ENCODE data around the gene NELFA.

NELFA gene

DNA sequence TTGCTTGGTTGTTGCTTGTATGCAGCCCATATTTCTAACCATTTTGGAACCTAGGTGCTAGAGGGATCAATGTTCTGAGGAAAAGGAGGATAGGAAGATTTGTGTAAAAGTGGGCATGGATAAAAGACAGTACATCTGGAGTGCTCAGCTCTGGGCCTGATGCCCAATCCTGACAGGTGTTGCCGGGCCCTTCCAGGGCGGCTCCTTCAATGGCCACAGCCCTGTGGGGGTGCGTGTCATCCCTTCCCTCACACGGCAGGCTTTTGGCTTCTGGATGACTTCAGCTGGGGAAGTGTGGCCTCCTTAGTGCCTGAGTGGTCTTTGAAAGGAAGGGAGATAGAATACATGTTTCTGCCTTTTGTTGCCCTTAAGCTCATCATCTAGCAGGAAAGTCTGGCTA, 47.2 kb downstream of the NELFA start:
- no peak for DNase-seq

- DNase-seq = no peak
Observed at GRCh38 chr4:1961038-1961437, 47.7 kb downstream of the NELFA start.

GRCh38 chr4:1960170-1960825, 48.5 kb downstream of the NELFA start:
- no peak for DNase-seq

- DNase-seq = no peak
Observed at GRCh38 chr4:1959104-1959384, 49.7 kb downstream of the NELFA start.

DNA sequence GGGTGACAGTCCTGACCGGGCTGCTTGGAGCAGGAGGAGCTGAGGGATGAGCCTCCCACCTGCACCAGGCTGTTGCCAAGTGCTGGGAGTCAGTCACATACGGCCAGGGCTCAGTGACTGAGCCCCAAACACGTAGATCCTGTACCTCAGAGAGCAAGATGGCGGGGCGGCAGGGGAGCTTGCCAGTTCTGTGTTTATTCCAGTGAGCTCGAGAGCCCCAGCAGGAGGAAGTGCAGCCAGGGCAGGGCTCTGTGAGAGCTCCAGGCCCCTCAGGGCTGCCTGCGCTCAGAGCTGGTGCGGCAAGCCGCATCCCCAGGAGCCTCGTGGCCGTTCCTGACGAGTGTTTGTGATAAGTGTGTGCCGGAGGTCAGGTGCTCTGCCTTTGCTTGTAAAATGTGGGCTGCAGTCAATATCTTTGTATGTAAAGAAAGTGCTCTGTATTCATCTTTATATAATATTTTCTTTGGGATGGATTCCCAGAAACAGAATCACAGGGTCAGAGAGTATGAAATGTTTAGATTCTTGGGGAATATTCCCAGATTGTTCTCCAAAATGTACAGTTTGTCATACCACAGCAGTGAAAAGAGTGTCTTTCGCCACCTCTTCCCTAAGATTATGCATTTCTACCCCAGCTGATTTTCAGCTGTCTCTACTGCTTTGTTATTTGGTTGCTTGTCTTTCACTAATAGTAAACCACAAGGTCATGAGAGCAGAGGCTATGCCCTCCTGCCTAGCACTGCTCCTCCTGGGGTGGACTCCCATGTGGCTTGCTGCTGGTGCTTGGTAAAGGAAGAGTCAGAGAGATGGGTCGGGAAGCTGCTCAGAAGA, 50.3 kb downstream of the NELFA start:
- no peak for DNase-seq

DNA sequence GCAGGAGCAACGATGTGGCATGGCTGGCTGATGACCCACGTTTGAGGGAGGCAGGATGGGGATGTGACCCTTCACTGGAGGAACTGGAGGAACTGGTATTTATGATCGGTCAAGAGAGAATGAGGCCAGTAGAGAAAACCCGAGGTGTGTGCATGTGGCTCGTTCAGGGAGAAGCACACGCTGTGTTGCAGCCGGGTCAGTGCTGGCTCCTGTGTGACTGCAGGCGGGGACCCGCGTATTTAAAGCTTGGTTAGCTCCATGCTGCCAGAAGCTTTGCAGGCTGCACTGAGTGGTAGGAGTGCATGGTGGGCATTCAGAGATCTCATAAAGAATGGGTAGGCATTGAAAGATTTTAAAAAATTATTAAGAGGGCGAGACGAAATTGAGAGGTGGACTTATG, 52.1 kb downstream of the NELFA start:
- no peak for DNase-seq

- no peak for DNase-seq
Observed at GRCh38 chr4:1953335-1953734, 55.4 kb downstream of the NELFA start.

GRCh38 chr4:1952719-1953118, 56.1 kb downstream of the NELFA start:
- DNase-seq = no peak

GRCh38 chr4:1952058-1952700, 56.6 kb downstream of the NELFA start:
- no peak for DNase-seq

- DNase-seq = no peak
Observed at GRCh38 chr4:1950369-1950768, 58.4 kb downstream of the NELFA start.

- no peak for DNase-seq
Observed at GRCh38 chr4:1948892-1949436, 59.8 kb downstream of the NELFA start.

- DNase-seq = no peak
Observed at GRCh38 chr4:1948232-1948631, 60.5 kb downstream of the NELFA start.

- no peak for DNase-seq
Observed at GRCh38 chr4:1945912-1946311, 62.9 kb downstream of the NELFA start.

- no peak for DNase-seq
Observed at GRCh38 chr4:1945124-1945895, 63.5 kb downstream of the NELFA start.

GRCh38 chr4:1943928-1944327, 64.8 kb downstream of the NELFA start:
- no peak for DNase-seq

DNA sequence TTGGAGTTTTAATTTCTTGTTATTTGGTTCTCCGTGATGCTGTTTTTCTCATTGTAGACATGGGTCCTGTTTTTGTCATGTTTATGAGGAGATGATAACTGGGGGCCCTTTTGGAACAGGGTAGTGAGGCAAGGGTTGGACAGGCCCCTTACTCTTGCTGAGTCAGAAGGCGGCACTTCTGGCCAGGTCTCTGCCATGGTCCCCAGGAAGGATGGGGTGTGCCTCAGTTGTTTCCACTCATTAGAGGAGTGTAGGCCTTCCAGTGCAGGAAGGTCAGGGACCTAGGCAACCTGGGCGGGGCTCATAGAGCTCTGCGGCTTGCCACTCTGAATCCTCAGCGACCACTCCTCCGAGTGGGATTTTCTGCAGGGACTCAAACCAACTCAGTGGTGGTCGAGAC, 68.2 kb downstream of the NELFA start:
- no peak for DNase-seq

- no peak for DNase-seq
Observed at GRCh38 chr4:1939664-1940509, 68.9 kb downstream of the NELFA start.

- DNase-seq = no peak
Observed at GRCh38 chr4:1938027-1938426, 70.7 kb downstream of the NELFA start.

GRCh38 chr4:1937550-1937949, 71.2 kb downstream of the NELFA start:
- DNase-seq = no peak

- DNase-seq = no peak
Observed at GRCh38 chr4:1933700-1934099, 75.1 kb downstream of the NELFA start.

DNA sequence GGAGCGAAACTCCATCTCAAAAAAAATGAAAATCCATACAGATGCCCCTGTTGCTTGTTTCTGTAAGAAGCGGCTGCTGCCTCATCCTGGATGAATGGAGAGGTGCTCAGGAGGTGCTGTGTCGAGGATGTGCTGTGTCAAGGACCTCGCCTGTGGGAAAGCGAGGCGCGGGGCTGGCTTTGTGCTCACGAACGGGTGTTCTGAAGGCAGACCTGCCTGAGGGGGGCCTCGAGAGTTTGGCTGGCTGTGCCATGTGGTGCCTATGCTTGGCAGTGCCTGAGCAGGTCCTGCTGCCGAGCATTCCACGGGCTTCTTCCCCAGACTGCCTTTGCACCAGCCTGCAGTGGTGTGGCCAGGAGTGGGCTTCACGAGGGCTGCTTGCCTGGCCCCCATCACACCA, 76.0 kb downstream of the NELFA start:
- DNase-seq = no peak
